Ovary (tissue), 9 donors: Measurements from ENCODE around the gene MCM7. TPM values are rescaled to one million over a fixed set of nuclear protein-coding genes. Genes with fewer than 3 reads are reported as not detected.

ENCODE experiments used
- DNase-seq, 5 donors: peaks; one replicate each; pipeline ENCODE4 v3.0.0-alpha.2; 2019 to 2020
- H3K27ac ChIP-seq, 2 donors: fragments of 200-600 bp; one replicate each; pipeline versions ENCODE4 v1.5.1 to v1.8.0; 2019 to 2022
- H3K27me3 ChIP-seq: fragments of 200-600 bp; one replicate; pipeline ENCODE4 v1.8.0; 2022
- H3K36me3 ChIP-seq: fragments of 200-600 bp; sonication (generic); one replicate; pipeline ENCODE4 v1.5.1; 2019
- H3K4me1 ChIP-seq: one replicate; pipeline ENCODE4 v1.8.1; 2013; ENCODE audit warnings: mild to moderate bottlenecking, moderate library complexity; ENCODE audit not compliant: insufficient read depth
- H3K4me3 ChIP-seq: fragments of 200-600 bp; sonication (generic); one replicate; pipeline ENCODE4 v1.5.1; 2017
- H3K9me3 ChIP-seq, 2 donors: fragments of 200-600 bp in 1 of 2; sonication (generic) in 1 of 2; one replicate each; pipeline versions ENCODE4 v1.5.1 to v1.8.1; 2013 to 2019; ENCODE audit warnings: mild to moderate bottlenecking in 1 of 2, moderate library complexity in 1 of 2
- EP300 ChIP-seq: sonication (generic); formaldehyde crosslinking; IDR thresholded peaks from one replicate; pipeline ENCODE4 v1.6.1; 2017; ENCODE audit warnings: antibody characterized with exemption
- POLR2A ChIP-seq: fragments of 450-650 bp; IDR thresholded peaks from one replicate; pipeline ENCODE4 v1.6.1; 2017; ENCODE audit warnings: antibody characterized with exemption, mild to moderate bottlenecking, moderate library complexity
- WGBS, 3 donors: extraction: QIAGEN DNeasy Blood & Tissue Kit in 1 of 3; methylation state at CpG; one replicate each; pipeline versions ENCODE4 v1.1.5 to v1.1.7; 2013 to 2017; 5-methylcytosine and 5-hydroxymethylcytosine counted together
- intact Hi-C, 4 donors: fragments of 100-400 bp; cut with DNase I; formaldehyde crosslinking; loops; one replicate each; pipeline versions ENCODE4 v1.11.0 to v1.15.1; 2022 to 2023
- polyA plus RNA-seq, 2 donors: library from polyadenylated mRNA; stranded (reverse); fragments of 200-250 nt in 1 of 2; fragments of 350-450 nt in 1 of 2; fragmentation: Illumina TruSeq in 1 of 2; extraction: RNeasy Lipid Tissue Mini Kit (QIAGEN cat#74804) in 1 of 2; gene quantifications; one replicate each; pipeline ENCODE4 v1.2.3, GENCODE V29; 2013 to 2014
- total RNA-seq, 7 donors: library from RNA; depleted of rRNA in 2 of 7; stranded (reverse); fragments of >200 nt in 2 of 7; fragmentation: NEBNext Ultra II Directional in 3 of 7; extraction: Animal tissue kit (Norgen Biotek cat#: 25700) in 3 of 7; gene quantifications; one replicate each; pipeline versions ENCODE4 v1.1.0 to v1.2.4, GENCODE V29; 2016 to 2023
- TF ChIP-seq, protein P1 (sequence below), 3 donors: fragments of 450-650 bp in 2 of 3; fragments of 200-600 bp in 1 of 3; IDR thresholded peaks; one replicate each; pipeline versions ENCODE4 v1.5.1 to v1.8.0; 2016 to 2022; ENCODE audit warnings: antibody characterized with exemption in 3 of 3, mild to moderate bottlenecking in 1 of 3
- donor health status: DM: no; HTN: no; CAD: no; lungs with moderate emphysema.
- donor health status: DM: no; HTN: no; CAD: no.
- donor health status: Bipolar disorder and iron deficiency.
- donor health status: DM: yes; HTN: yes; CAD: no.
- donor health status: DM: no; HTN: no; CAD: no.
- donor health status: DM: yes; HTN: yes; CAD: no.

MCM7 gene
- total and polyA plus RNA-seq, 9 donors: 24.4 to 79.7 (median 44.1) TPM

DNA sequence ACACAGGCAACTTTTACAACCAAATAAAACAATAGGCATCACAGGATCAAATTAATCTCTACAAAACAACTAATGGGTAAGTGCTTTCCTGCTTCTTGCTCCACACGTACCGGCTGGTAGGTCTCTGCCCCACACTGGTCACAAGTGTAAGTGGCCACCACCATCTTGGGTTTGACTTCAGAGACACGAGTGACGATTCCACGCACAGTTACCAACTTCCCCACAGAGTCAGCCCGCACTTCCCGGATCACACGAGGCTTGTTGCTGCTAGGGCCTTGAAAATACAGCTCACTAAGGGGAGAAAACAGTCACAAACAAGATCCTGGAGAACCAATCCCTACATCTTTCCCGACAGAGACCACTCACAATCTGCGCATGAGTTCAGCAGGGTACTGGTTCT, 2.3 kb downstream of the MCM7 start:
- Histone ChIP-seq H3K9me3 (no peaks in the 10 kb centered on the region), H3K4me1 (no peaks in the 10 kb centered on the region), H3K27me3 (no peaks in the 10 kb centered on the region), H3K27ac (no peak overlapping the region), H3K36me3 (no peaks in the 10 kb centered on the region), H3K4me3 (no peak overlapping the region)
- no peak for TF ChIP-seq POLR2A
- TF ChIP-seq EP300: no peak
- TF ChIP-seq, protein P1, sequence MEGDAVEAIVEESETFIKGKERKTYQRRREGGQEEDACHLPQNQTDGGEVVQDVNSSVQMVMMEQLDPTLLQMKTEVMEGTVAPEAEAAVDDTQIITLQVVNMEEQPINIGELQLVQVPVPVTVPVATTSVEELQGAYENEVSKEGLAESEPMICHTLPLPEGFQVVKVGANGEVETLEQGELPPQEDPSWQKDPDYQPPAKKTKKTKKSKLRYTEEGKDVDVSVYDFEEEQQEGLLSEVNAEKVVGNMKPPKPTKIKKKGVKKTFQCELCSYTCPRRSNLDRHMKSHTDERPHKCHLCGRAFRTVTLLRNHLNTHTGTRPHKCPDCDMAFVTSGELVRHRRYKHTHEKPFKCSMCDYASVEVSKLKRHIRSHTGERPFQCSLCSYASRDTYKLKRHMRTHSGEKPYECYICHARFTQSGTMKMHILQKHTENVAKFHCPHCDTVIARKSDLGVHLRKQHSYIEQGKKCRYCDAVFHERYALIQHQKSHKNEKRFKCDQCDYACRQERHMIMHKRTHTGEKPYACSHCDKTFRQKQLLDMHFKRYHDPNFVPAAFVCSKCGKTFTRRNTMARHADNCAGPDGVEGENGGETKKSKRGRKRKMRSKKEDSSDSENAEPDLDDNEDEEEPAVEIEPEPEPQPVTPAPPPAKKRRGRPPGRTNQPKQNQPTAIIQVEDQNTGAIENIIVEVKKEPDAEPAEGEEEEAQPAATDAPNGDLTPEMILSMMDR (IDR thresholded peaks at IDR 0.05): no peak
- intact Hi-C loops: no loop called here
- DNase-seq: no peak
- 64 to 76% (median 67%) methylated on average over 10 of the region's 10 CpGs for WGBS, 3 donors

DNA sequence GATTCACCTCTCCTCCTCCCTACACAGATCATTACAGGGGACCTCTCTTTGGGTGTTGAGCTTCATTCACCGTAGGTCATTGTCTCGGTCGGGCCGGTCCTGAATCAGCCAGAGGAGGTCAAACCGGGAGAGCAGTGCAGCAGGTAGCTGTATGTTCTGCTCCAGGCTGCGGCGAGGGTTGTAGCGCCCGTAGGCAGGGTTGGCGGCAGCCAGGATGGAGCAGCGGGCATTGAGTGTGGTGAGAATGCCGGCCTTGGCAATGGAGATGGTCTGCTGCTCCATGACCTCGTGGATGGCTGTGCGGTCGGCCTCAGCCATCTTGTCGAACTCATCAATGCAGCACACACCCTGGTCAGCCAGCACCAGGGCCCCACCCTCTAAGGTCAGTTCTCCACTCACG, 5.5 kb downstream of the MCM7 start:
- H3K4me3 ChIP-seq: no peak overlapping the region
- no peaks in the 10 kb centered on the region for H3K36me3 ChIP-seq
- no peak overlapping the region for H3K27ac ChIP-seq
- H3K4me1 ChIP-seq: no peaks in the 10 kb centered on the region
- H3K9me3 ChIP-seq: no peaks in the 10 kb centered on the region
- no peaks in the 10 kb centered on the region for H3K27me3 ChIP-seq
- TF ChIP-seq EP300 (no peak), POLR2A (no peak)
- TF ChIP-seq, protein P1 (IDR thresholded peaks at IDR 0.05): no peak
- no peak for DNase-seq
- 84 to 91% (median 84%) methylated on average over 17 of the region's 17 CpGs for WGBS, 3 donors
- intact Hi-C loops: no loop called here

DNA sequence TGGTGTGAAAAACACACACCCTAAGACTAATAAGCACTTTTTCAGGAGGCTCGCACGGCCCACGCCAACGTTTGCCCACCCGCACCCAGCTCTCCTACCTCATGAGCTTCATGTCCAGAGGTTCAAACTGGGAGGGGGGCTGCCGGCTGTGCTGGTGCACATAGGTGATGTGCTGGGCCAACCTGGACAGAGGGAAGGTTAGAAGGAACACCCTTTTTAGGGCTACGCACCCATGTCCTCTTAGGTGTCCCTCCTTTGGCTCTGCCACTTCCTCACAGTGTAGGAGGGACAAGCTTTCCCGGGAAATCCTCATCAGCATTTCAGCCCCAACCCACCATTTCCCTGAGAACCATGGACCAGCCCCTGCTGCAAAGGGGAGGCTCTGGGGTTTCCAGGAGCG, 5.9 kb downstream of the MCM7 start:
- TF ChIP-seq EP300: no peak
- TF ChIP-seq, protein P1 (IDR thresholded peaks at IDR 0.05): no peak
- no peak for TF ChIP-seq POLR2A
- Histone ChIP-seq H3K4me1 (no peaks in the 10 kb centered on the region), H3K36me3 (no peaks in the 10 kb centered on the region), H3K27ac (no peak overlapping the region), H3K4me3 (no peak overlapping the region), H3K9me3 (no peaks in the 10 kb centered on the region), H3K27me3 (no peaks in the 10 kb centered on the region)
- no peak for DNase-seq
- WGBS, 3 donors: 72 to 83% (median 75%) methylated on average over 9 of the region's 9 CpGs
- intact Hi-C loops: no loop called here

DNA sequence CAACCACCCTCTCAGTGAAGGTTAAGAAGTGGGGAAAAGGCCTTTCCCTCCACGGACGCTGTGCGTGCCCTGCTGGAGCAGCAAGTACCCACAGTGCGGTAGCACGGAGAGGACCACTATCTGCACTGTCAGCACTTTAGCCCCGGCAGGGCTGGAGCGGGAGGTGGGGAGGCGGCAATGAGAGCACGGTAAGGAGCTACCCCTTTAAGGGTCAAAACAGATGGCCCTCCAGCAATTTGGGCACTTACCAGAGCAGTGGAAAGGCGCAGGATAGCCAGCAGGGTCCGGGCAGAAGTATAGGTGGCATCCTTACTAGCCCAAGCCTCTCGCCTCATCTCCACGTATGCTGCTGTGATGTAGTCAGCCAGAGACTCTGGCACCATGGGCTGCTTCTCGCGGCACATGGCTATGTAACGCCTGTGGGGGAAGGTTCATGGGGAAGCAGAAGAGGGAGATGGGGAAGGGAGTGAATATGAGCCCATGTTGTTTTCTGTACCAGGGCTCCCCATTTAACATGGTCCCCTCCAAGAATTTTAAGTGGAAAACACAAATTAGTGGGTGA, 7.2 kb downstream of the MCM7 start:
- WGBS, 3 donors: 65 to 76% (median 73%) methylated on average over 16 of the region's 16 CpGs
- no peaks in the 10 kb centered on the region for H3K9me3 ChIP-seq
- intact Hi-C loops: no loop called here
- no peak overlapping the region for H3K27ac ChIP-seq
- H3K4me1 ChIP-seq: no peaks in the 10 kb centered on the region
- no peak for DNase-seq
- TF ChIP-seq EP300 (no peak), POLR2A (no peak)
- TF ChIP-seq, protein P1 (IDR thresholded peaks at IDR 0.05): no peak
- H3K4me3 ChIP-seq: no peak overlapping the region
- no peaks in the 10 kb centered on the region for H3K36me3 ChIP-seq
- H3K27me3 ChIP-seq: no peaks in the 10 kb centered on the region
